Effector memory CD4-positive, alpha-beta T cell (primary cell): ENCODE measurements around the gene ASCL5.

Experiments used
- DNase-seq, 3 donors: peaks; one replicate each; pipeline ENCODE4 v3.0.0-alpha.2; 2020
- H3K27ac ChIP-seq: 2 replicates; pipeline ENCODE4 v1.7.0; 2013; ENCODE audit warnings: mild to moderate bottlenecking, low read length, moderate library complexity; ENCODE audit not compliant: insufficient read depth, poor library complexity, severe bottlenecking
- H3K27me3 ChIP-seq: replicated peaks from 2 replicates; pipeline ENCODE4 v1.7.0; 2013; ENCODE audit warnings: mild to moderate bottlenecking, low read length; ENCODE audit not compliant: insufficient read depth, control insufficient read depth, poor library complexity, severe bottlenecking
- H3K36me3 ChIP-seq: 2 replicates; pipeline ENCODE4 v1.7.0; 2013; ENCODE audit warnings: mild to moderate bottlenecking, low read length, moderate library complexity; ENCODE audit not compliant: control insufficient read depth, insufficient read depth
- H3K4me1 ChIP-seq: 2 replicates; pipeline ENCODE4 v1.7.0; 2013; ENCODE audit warnings: low read length, mild to moderate bottlenecking; ENCODE audit not compliant: control insufficient read depth, insufficient read depth, poor library complexity, severe bottlenecking
- H3K4me3 ChIP-seq: 2 replicates; pipeline ENCODE4 v1.7.0; 2013; ENCODE audit warnings: low read length, low read depth, mild to moderate bottlenecking; ENCODE audit not compliant: insufficient read depth, poor library complexity, severe bottlenecking
- H3K9me3 ChIP-seq: 2 replicates; pipeline ENCODE4 v1.7.0; 2013; ENCODE audit warnings: mild to moderate bottlenecking, low read length, moderate library complexity; ENCODE audit not compliant: control insufficient read depth

ASCL5 gene

GRCh38 chr1:201142011-201142848 lies 15.2 kb upstream of the ASCL5 start:
- Histone ChIP-seq H3K4me1 (no peaks in the 10 kb centered on the region), H3K27ac (no peak overlapping the region), H3K9me3 (no peaks in the 10 kb centered on the region), H3K36me3 (peaks cover 61% of the 10 kb centered on the region), H3K27me3 (no peaks in the 10 kb centered on the region), H3K4me3 (no peak overlapping the region)
- no peak for DNase-seq

- no peak overlapping the region for H3K4me3 ChIP-seq
- no peaks in the 10 kb centered on the region for H3K27me3 ChIP-seq
- H3K9me3 ChIP-seq, result no peaks in the 10 kb centered on the region
- peaks cover 61% of the 10 kb centered on the region for H3K36me3 ChIP-seq
- H3K27ac ChIP-seq, result no peak overlapping the region
- H3K4me1 ChIP-seq, result no peaks in the 10 kb centered on the region
- no peak for DNase-seq
These were observed 14.4 kb upstream of the ASCL5 start for GRCh38 chr1:201141418-201141817.

- Histone ChIP-seq H3K4me3 (no peak overlapping the region), H3K27ac (no peak overlapping the region), H3K36me3 (peaks cover 55% of the 10 kb centered on the region), H3K27me3 (no peaks in the 10 kb centered on the region), H3K4me1 (no peaks in the 10 kb centered on the region), H3K9me3 (no peaks in the 10 kb centered on the region)
- no peak for DNase-seq
These were observed 13.9 kb upstream of the ASCL5 start for GRCh38 chr1:201140941-201141260.

- no peak for DNase-seq
- Histone ChIP-seq H3K9me3 (no peaks in the 10 kb centered on the region), H3K4me1 (no peaks in the 10 kb centered on the region), H3K4me3 (no peak overlapping the region), H3K27ac (no peak overlapping the region), H3K36me3 (peaks cover 50% of the 10 kb centered on the region), H3K27me3 (no peaks in the 10 kb centered on the region)
These were observed 13.4 kb upstream of the ASCL5 start for GRCh38 chr1:201140235-201140940.

- H3K9me3 ChIP-seq, result no peaks in the 10 kb centered on the region
- H3K27ac ChIP-seq, result no peak overlapping the region
- no peaks in the 10 kb centered on the region for H3K4me1 ChIP-seq
- H3K36me3 ChIP-seq, result peaks cover 44% of the 10 kb centered on the region
- H3K4me3 ChIP-seq, result no peak overlapping the region
- H3K27me3 ChIP-seq, result no peaks in the 10 kb centered on the region
- DNase-seq, result no peak
These were observed 12.8 kb upstream of the ASCL5 start for GRCh38 chr1:201139756-201140155.

GRCh38 chr1:201139306-201139705 lies 12.3 kb upstream of the ASCL5 start:
- H3K27me3 ChIP-seq, result no peaks in the 10 kb centered on the region

GRCh38 chr1:201138311-201138840 lies 11.4 kb upstream of the ASCL5 start:
- Histone ChIP-seq H3K36me3 (peaks cover 31% of the 10 kb centered on the region), H3K27ac (no peak overlapping the region)

More at GRCh38 chr1:201139306-201139705, 12.3 kb upstream of the ASCL5 start:
- Histone ChIP-seq H3K36me3 (peaks cover 40% of the 10 kb centered on the region), H3K4me1 (no peaks in the 10 kb centered on the region), H3K4me3 (no peak overlapping the region), H3K27ac (no peak overlapping the region), H3K9me3 (no peaks in the 10 kb centered on the region)
- DNase-seq, result no peak

GRCh38 chr1:201137579-201138310 lies 10.8 kb upstream of the ASCL5 start:
- no peak overlapping the region for H3K4me3 ChIP-seq
- no peaks in the 10 kb centered on the region for H3K9me3 ChIP-seq
- DNase-seq, result no peak
- no peaks in the 10 kb centered on the region for H3K4me1 ChIP-seq
- H3K27me3 ChIP-seq, result no peaks in the 10 kb centered on the region
- no peak overlapping the region for H3K27ac ChIP-seq
- peaks cover 25% of the 10 kb centered on the region for H3K36me3 ChIP-seq

More at GRCh38 chr1:201138311-201138840, 11.4 kb upstream of the ASCL5 start:
- no peak for DNase-seq
- H3K4me1 ChIP-seq, result no peaks in the 10 kb centered on the region
- no peaks in the 10 kb centered on the region for H3K9me3 ChIP-seq
- H3K4me3 ChIP-seq, result no peak overlapping the region
- H3K27me3 ChIP-seq, result no peaks in the 10 kb centered on the region

GRCh38 chr1:201137024-201137392 lies 10.0 kb upstream of the ASCL5 start:
- Histone ChIP-seq H3K36me3 (peaks cover 20% of the 10 kb centered on the region), H3K27ac (no peak overlapping the region), H3K4me1 (no peaks in the 10 kb centered on the region), H3K9me3 (no peaks in the 10 kb centered on the region), H3K27me3 (no peaks in the 10 kb centered on the region), H3K4me3 (no peak overlapping the region)
- DNase-seq, result no peak
